H9 (cell line): ENCODE data around the gene VSX1. TPM values are rescaled to one million over a fixed set of nuclear protein-coding genes. Genes with fewer than 3 reads are reported as not detected.
A peak's percentile ranks its signal among the peaks of the same experiment; 100 is the strongest.

Source experiments
- DNase-seq: peaks from one replicate; pipeline ENCODE4 v3.0.0-alpha.2; 2017
- H2AFZ ChIP-seq: one replicate; pipeline ENCODE4 v1.6.1; 2013; ENCODE audit warnings: mild to moderate bottlenecking, low read length, control low read depth, moderate library complexity
- H2AK5ac ChIP-seq: 2 replicates; pipeline ENCODE4 v1.6.1; 2013; ENCODE audit warnings: low read length, control low read depth, mixed read lengths; ENCODE audit not compliant: insufficient read length
- H2BK120ac ChIP-seq: one replicate; pipeline ENCODE4 v1.6.1; 2013; ENCODE audit warnings: low read depth, mild to moderate bottlenecking, low read length, control low read depth, inconsistent platforms; ENCODE audit not compliant: poor library complexity, severe bottlenecking
- H2BK12ac ChIP-seq: 2 replicates; pipeline ENCODE4 v1.6.1; 2013; ENCODE audit warnings: low read length, control low read depth, mixed read lengths, low read depth; ENCODE audit not compliant: insufficient read length
- H2BK15ac ChIP-seq: 2 replicates; pipeline ENCODE4 v1.6.1; 2013; ENCODE audit warnings: low read depth, low read length, control low read depth
- H2BK20ac ChIP-seq: one replicate; pipeline ENCODE4 v1.6.1; 2013; ENCODE audit warnings: low read depth, mild to moderate bottlenecking, low read length, control low read depth, inconsistent platforms; ENCODE audit not compliant: poor library complexity, severe bottlenecking
- H2BK5ac ChIP-seq: 2 replicates; pipeline ENCODE4 v1.6.1; 2013; ENCODE audit warnings: low read length, control low read depth, mixed read lengths; ENCODE audit not compliant: insufficient read length
- H3K14ac ChIP-seq: 2 replicates; pipeline ENCODE4 v1.6.1; 2013; ENCODE audit warnings: low read length, control low read depth; ENCODE audit not compliant: insufficient read depth
- H3K18ac ChIP-seq: 2 replicates; pipeline ENCODE4 v1.6.1; 2013; ENCODE audit warnings: low read depth, mild to moderate bottlenecking, mixed read lengths, low read length, control low read depth; ENCODE audit not compliant: insufficient read length
- H3K23ac ChIP-seq: 2 replicates; pipeline ENCODE4 v1.6.1; 2013; ENCODE audit warnings: low read length, control low read depth, mixed read lengths, low read depth; ENCODE audit not compliant: insufficient read length
- H3K23me2 ChIP-seq: 2 replicates; pipeline ENCODE4 v1.6.1; 2013; ENCODE audit warnings: low read depth, mild to moderate bottlenecking, mixed read lengths, low read length, control low read depth; ENCODE audit not compliant: insufficient read length, poor library complexity, severe bottlenecking
- H3K27ac ChIP-seq: 2 replicates; pipeline ENCODE4 v1.5.1; 2013; ENCODE audit warnings: low read length, control low read depth, mixed read lengths, low read depth; ENCODE audit not compliant: insufficient read length
- H3K27me3 ChIP-seq: 2 replicates; pipeline ENCODE4 v1.6.1; 2013; ENCODE audit warnings: low read length, control low read depth, inconsistent platforms; ENCODE audit not compliant: insufficient read depth
- H3K4ac ChIP-seq: 2 replicates; pipeline ENCODE4 v1.6.1; 2013; ENCODE audit warnings: low read depth, mild to moderate bottlenecking, control low read depth, inconsistent platforms, low read length, moderate library complexity
- H3K4me1 ChIP-seq: 2 replicates; pipeline ENCODE4 v1.6.1; 2013; ENCODE audit warnings: low read length, control low read depth, inconsistent platforms; ENCODE audit not compliant: insufficient read depth
- H3K4me2 ChIP-seq: 2 replicates; pipeline ENCODE4 v1.6.1; 2013; ENCODE audit warnings: low read length, control low read depth, mixed read lengths; ENCODE audit not compliant: insufficient read length, insufficient read depth
- H3K56ac ChIP-seq: 2 replicates; pipeline ENCODE4 v1.6.1; 2013; ENCODE audit warnings: low read depth, mild to moderate bottlenecking, mixed read lengths, low read length, control low read depth; ENCODE audit not compliant: insufficient read length
- H3K79me1 ChIP-seq: 2 replicates; pipeline ENCODE4 v1.6.1; 2013; ENCODE audit warnings: low read depth, mild to moderate bottlenecking, moderate library complexity, low read length, control low read depth, inconsistent platforms; ENCODE audit not compliant: insufficient read depth, poor library complexity, severe bottlenecking
- H3K79me2 ChIP-seq: 2 replicates; pipeline ENCODE4 v1.6.1; 2013; ENCODE audit warnings: low read length, control low read depth, inconsistent platforms; ENCODE audit not compliant: insufficient read depth
- H3K9ac ChIP-seq: 2 replicates; pipeline ENCODE4 v1.6.1; 2013; ENCODE audit warnings: low read length, control low read depth, mixed read lengths; ENCODE audit not compliant: insufficient read length; ENCODE audit errors: extremely low read depth
- H3K9me3 ChIP-seq: one replicate; pipeline ENCODE4 v1.6.1; 2013; ENCODE audit warnings: low read depth, low read length, inconsistent platforms; ENCODE audit not compliant: control insufficient read depth
- H3T11ph ChIP-seq: one replicate; pipeline ENCODE4 v1.6.1; 2013; ENCODE audit warnings: mild to moderate bottlenecking, low read length, control low read depth, inconsistent platforms
- H4K20me1 ChIP-seq: one replicate; pipeline ENCODE4 v1.6.1; 2013; ENCODE audit not compliant: control insufficient read depth, insufficient read length, insufficient read depth
- H4K5ac ChIP-seq: 2 replicates; pipeline ENCODE4 v1.6.1; 2013; ENCODE audit warnings: low read depth, mild to moderate bottlenecking, mixed read lengths, low read length, control low read depth; ENCODE audit not compliant: insufficient read length
- H4K8ac ChIP-seq: replicated peaks from 2 replicates; pipeline ENCODE4 v1.6.1; 2013; ENCODE audit warnings: low read length, control low read depth, mixed read lengths, low read depth; ENCODE audit not compliant: insufficient read length
- H4K91ac ChIP-seq: 2 replicates; pipeline ENCODE4 v1.6.1; 2013; ENCODE audit warnings: low read depth, mild to moderate bottlenecking, moderate library complexity, mixed read lengths, low read length, control low read depth; ENCODE audit not compliant: insufficient read length
- H3K27ac Mint-ChIP-seq, 3 experiments: 2 replicates in 2 of 3; 3 replicates in 1 of 3; pipeline ENCODE4 v1.8.0; 2020 to 2021; ENCODE audit warnings: mixed read lengths in 3 of 3, mild to moderate bottlenecking in 1 of 3, moderate library complexity in 1 of 3
- H3K27me3 Mint-ChIP-seq: 2 replicates; pipeline ENCODE4 v1.8.0; 2021; ENCODE audit warnings: low read depth, mild to moderate bottlenecking, moderate library complexity, mixed read lengths
- H3K36me3 Mint-ChIP-seq, 3 experiments: 2 replicates in 2 of 3; 3 replicates in 1 of 3; pipeline ENCODE4 v1.8.0; 2020 to 2021; ENCODE audit warnings: low read depth in 3 of 3, mixed read lengths in 3 of 3; ENCODE audit not compliant: insufficient read depth in 1 of 3
- H3K4me1 Mint-ChIP-seq, 2 experiments: 2 replicates each; pipeline ENCODE4 v1.8.0; 2020; ENCODE audit warnings: mixed read lengths in 2 of 2
- H3K4me3 Mint-ChIP-seq, 2 experiments: 2 replicates in 1 of 2; 3 replicates in 1 of 2; pipeline ENCODE4 v1.8.0; 2020 to 2021; ENCODE audit warnings: mild to moderate bottlenecking in 2 of 2, mixed read lengths in 2 of 2, moderate library complexity in 1 of 2
- H3K9me3 Mint-ChIP-seq, 2 experiments: 2 replicates in 1 of 2; 3 replicates in 1 of 2; pipeline ENCODE4 v1.8.0; 2020; ENCODE audit warnings: mild to moderate bottlenecking in 2 of 2, mixed read lengths in 2 of 2, moderate library complexity in 1 of 2
- CTCF ChIP-seq: fragments of 200-600 bp; sonication (generic); conservative IDR thresholded peaks from 3 replicates; pipeline ENCODE4 v1.8.0; 2021; ENCODE audit warnings: antibody characterized with exemption, mild to moderate bottlenecking
- WGBS: extraction: QIAGEN DNeasy Blood & Tissue Kit; methylation state at CpG from one replicate; pipeline ENCODE4 v1.1.7; 2013; ENCODE audit warnings: missing lambda C conversion rate, low lambda C conversion rate, mixed read lengths; ENCODE audit not compliant: insufficient read length; ENCODE audit errors: extremely low coverage; 5-methylcytosine and 5-hydroxymethylcytosine counted together
- total RNA-seq: library from RNA; stranded (reverse); gene quantifications from 2 replicates; pipeline ENCODE4 v1.2.1, GENCODE V29; 2021

The VSX1 gene
- total RNA-seq, 1 experiment from 2014 or later, result not detected

- H2BK120ac ChIP-seq, result no peak overlapping the region
- peaks cover 36% of the 10 kb centered on the region; the same call in 1 of the 2 replicates for H3K27me3 ChIP-seq
- WGBS, result no CpG with 5 or more reads among the region's 7 CpGs
- H3K9me3 Mint-ChIP-seq, result no peaks in the 10 kb centered on the region; a peak in 1 of 5 replicates
- peaks cover 7 to 12% of the 10 kb centered on the region in 2 experiments; a peak in 3 of 4 replicates for H3K4me1 Mint-ChIP-seq
- no peaks in the 10 kb centered on the region for H3K9me3 ChIP-seq
- no peak overlapping the region for H2BK12ac ChIP-seq
- no peak overlapping the region for H3K56ac ChIP-seq
- no peak overlapping the region for H2BK15ac ChIP-seq
- no peaks in the 10 kb centered on the region for H3K4me1 ChIP-seq
- no peak overlapping the region for H2BK20ac ChIP-seq
- no peak overlapping the region for H4K91ac ChIP-seq
- H3K79me2 ChIP-seq, result no peaks in the 10 kb centered on the region
- TF ChIP-seq CTCF, result no peak
- H4K8ac ChIP-seq, result no peak overlapping the region
- no peak overlapping the region for H2BK5ac ChIP-seq
- no peaks in the 10 kb centered on the region for H4K20me1 ChIP-seq
- H3K27ac ChIP-seq, result no peak overlapping the region
- H2AK5ac ChIP-seq, result no peak overlapping the region
- peak overlapping the region; percentile 45 for H3K23ac ChIP-seq
- no peak overlapping the region for H3T11ph ChIP-seq
- no peak for DNase-seq
- H3K4me3 Mint-ChIP-seq, result no peak overlapping the region
- H3K27me3 Mint-ChIP-seq, result peaks cover 97% of the 10 kb centered on the region
- no peaks in the 10 kb centered on the region for H3K36me3 Mint-ChIP-seq
- peaks cover 21% of the 10 kb centered on the region for H3K23me2 ChIP-seq
- H3K27ac Mint-ChIP-seq, result no peak overlapping the region; a peak in 1 of 7 replicates
- H3K18ac ChIP-seq, result no peak overlapping the region
- no peak overlapping the region for H3K4ac ChIP-seq
- H3K79me1 ChIP-seq, result no peaks in the 10 kb centered on the region
- no peak overlapping the region for H3K4me2 ChIP-seq
- no peak overlapping the region for H3K14ac ChIP-seq
- no peak overlapping the region for H2AFZ ChIP-seq
- H4K5ac ChIP-seq, result no peak overlapping the region
- no peak overlapping the region for H3K9ac ChIP-seq
These were observed 20.7 kb downstream of the VSX1 start for GRCh38 chr20:25061103-25061799.
